Stimulated activated CD4-positive, alpha-beta T cell treated with anti-CD3 and anti-CD28 coated beads, Interleukin-4, amount 100 ng/mL, for 24 hours (primary cell): ENCODE measurements around the gene DCUN1D5.
"Not testable (repeated sequence)": the region's sequence is repeated elsewhere in the genome, so short reads cannot be mapped to it uniquely, and the experiment has no call there.

Source experiments
- DNase-seq: peaks from one replicate; pipeline ENCODE4 v3.0.0-alpha.2; 2020

The DCUN1D5 gene

GRCh38 chr11:103053997-103054396 is 38.0 kb downstream of the DCUN1D5 start:
- no peak for DNase-seq

GRCh38 chr11:103051981-103052380 is 40.0 kb downstream of the DCUN1D5 start:
- DNase-seq: no peak

- no peak for DNase-seq
These were observed 40.7 kb downstream of the DCUN1D5 start for GRCh38 chr11:103051151-103051801.

- DNase-seq: no peak
These were observed 41.6 kb downstream of the DCUN1D5 start for GRCh38 chr11:103050351-103050750.

GRCh38 chr11:103047837-103048236 is 44.1 kb downstream of the DCUN1D5 start:
- no peak for DNase-seq

DNA sequence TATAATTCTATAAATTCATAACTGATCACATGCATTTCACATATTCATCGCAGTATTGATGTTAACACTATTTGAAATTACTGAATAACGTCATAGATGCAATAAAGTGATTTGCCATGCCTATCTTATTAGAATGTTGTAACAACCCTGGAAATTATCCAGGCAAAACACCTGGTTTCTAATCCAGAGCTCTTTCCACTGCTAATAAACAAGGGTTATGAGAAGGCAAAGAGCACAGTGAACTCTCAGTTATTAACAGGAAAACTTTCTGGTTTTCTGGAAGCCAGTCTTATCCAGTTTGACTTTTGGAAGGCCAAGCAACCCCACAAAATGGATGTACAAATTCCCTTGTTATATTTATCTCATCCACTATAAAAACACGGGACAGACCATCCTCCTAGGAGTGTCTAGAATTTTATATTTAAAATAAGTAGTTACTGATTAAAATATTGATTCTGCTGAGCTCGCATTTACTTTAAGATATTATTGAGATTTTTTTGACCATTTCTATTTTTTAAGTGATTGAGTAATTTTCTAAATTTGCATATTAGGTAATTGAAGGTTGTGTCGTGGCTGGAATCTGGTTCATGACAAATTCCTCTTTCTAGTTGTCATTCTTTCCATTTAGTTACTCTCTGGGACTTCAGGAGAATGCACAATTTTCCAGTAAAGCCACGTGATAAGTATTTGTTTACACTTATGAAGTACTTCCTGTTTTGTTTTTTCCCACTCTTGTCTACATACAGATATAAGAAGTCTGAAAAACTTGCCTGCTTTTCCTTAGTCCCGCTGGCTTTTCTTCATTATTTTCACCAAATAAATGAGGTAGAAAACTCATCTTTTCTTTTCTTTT is 47.9 kb downstream of the DCUN1D5 start:
- no peak for DNase-seq

GRCh38 chr11:103042161-103042560 is 49.8 kb downstream of the DCUN1D5 start:
- no peak for DNase-seq

DNA sequence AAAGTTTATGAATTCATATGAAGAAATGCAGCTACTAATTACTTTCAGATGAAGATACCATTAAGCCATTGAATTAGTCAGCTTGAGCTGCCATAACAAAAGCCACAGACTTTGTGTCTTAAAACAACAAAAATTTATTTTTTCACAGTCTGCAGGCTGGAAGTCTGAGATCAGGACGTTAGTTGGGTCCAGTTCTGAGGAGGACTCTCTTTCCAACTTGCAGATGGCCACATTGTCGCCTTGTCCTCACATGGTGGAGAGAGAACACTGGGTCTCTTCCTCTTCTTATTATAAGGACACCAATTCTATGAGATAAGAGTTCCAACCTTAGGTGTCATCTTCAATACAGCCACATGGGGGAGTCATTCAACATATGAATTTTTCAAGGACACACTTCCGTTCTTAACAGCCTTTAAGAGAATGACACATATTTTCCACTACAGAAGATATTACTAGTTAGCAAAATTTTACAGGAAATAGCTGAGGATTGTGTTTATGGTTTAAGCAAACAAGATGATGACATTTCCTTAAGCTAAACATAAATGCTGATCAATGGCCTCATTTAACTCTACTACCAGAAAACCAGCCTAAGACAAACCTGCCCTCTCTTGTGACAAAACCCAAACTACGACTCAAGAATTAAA is 56.0 kb downstream of the DCUN1D5 start:
- DNase-seq: peak; percentile 66

DNA sequence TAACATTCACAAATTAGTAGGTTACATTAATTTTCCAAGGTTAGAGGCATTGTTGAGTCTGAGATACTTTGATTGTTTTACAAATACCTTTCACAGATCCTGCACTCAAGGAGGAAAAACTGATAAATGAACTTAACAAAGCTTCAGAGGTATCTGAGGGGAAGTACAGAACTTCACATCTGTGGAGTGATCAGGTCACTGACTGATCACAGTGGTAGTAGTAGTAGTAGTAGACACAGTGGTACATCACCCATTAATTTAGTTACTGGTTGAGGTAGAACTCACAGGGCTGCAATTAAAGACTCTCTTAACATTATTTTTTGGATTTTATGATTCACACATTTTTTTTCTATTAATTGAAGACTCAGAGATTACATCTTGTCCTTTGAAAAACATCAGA is 56.7 kb downstream of the DCUN1D5 start:
- DNase-seq: no peak

DNA sequence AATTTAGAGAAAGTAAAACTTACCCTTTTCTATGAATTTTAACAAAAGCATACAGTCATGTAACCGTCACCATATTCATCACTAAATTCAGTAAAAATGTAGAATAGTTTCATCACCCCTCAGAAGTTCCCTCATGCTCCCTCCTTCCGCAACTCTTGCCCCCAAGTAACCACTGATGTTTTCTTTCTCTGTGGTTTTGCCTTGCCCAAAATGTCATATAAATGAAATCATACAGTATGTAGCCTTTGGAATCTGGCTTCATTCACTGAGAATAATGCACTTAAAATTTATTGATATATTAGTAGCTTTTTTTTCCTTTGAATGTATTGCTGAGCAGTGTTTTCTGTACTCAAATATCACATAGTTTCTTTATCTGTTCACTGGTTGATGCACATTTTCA is 60.1 kb downstream of the DCUN1D5 start:
- DNase-seq: no peak

DNA sequence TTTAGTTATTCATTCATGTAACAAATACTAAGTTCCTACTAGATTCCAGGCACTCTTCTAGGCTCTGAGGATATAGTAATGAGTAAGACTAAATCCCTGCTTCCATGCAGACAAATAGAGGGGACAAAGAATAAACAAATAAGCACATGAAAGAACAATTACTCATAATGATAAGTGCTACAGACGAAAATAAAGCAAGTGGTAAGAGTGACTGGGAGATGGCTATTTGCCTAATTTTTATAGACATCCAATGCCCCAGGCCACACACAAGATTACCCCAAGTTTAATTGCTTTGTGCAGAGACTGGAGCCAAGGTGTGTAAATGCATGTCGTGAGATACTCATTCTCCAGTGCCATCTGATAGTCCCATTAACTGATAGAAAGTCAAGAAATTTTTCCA is 62.6 kb downstream of the DCUN1D5 start:
- DNase-seq: no peak

DNA sequence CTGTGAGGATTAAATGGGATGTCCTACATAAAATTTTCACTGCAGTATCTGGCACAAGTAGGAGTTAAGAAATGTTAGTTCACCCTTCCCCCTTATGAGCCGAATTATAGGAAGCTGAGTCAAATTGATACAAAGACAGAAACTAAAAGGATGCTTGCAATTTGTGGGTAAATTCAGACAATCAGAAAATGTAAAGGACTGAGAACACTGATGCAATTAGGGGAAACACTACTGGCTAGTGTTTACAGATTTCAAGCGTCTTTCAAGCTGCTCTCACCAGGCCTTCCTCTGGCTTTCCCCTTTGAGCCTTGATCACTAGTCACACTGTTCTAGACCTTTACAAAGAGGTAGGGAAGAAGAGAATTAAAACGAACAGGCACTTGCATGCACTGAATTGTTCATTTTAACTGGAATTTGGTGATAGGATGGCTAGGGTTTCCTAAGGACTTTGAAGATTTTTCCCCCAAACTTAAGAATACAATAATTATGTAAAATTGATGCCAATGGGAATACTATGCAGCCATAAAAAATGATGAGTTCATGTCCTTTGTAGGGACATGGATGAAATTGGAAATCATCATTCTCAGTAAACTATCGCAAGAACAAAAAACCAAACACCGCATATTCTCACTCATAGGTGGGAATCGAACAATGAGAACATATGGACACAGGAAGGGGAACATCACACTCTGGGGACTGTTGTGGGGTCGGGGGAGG is 63.5 kb downstream of the DCUN1D5 start:
- not testable (repeated sequence) for DNase-seq

GRCh38 chr11:103024086-103024485 is 67.9 kb downstream of the DCUN1D5 start:
- DNase-seq: no peak

DNA sequence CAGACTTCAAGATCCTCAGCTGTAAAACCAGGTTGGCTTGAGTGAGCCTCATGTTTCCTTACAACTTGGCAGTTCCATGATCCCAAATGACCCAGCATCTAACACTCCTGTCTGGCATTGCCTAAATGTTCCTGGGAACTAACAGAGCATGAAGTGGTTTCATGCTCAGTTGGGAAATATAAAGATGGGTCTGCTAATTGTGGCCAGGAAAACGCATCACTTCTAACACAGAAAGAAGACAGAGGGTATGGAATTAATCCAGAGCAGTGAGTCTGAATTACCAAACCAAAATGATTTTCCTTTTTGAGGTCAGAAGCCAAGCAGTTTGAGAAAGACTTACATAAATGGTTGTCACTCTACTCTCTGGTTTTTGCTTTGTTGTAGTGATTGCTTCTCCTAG is 75.9 kb downstream of the DCUN1D5 start:
- no peak for DNase-seq

DNA sequence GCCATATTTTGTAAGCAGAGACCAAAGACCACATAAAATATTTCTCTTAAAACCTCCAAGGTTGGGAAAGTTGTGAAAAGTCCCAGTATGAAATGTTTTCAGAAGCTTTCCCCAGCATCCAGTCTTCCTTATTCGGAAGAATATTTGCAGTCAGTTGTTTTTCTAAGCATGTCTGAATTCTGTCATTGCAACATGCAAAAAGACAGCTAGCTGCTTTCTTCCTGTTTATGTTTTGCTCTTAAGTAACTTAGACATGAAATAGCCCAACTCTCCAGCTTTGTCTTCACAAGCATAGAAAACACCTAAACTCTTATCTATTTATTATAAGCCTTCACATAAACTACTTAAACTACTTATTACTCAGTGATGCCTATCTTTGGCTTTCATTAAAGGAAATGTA is 78.5 kb downstream of the DCUN1D5 start:
- DNase-seq: no peak
